Esophagus squamous epithelium (tissue), 5 donors: ENCODE results near the gene MOXD1. TPM values are rescaled to one million over a fixed set of nuclear protein-coding genes. Genes with fewer than 3 reads are reported as not detected.

Source experiments
- DNase-seq: peaks from one replicate; lab custom pipeline; 2025; lab: John Stamatoyannopoulos, UW
- H3K27ac ChIP-seq, 4 donors: fragments of 200-600 bp; sonication (generic); one replicate each; pipeline ENCODE4 v1.5.1; 2016 to 2019; ENCODE audit warnings: mild to moderate bottlenecking in 1 of 4
- H3K27me3 ChIP-seq, 4 donors: fragments of 200-600 bp; sonication (generic); 1 replicate in 3 of 4; 2 replicates in 1 of 4; pipeline versions ENCODE4 v1.5.1 to v1.6.0; 2017 to 2021; ENCODE audit warnings: antibody characterized with exemption in 1 of 4
- H3K36me3 ChIP-seq, 3 donors: fragments of 200-600 bp; sonication (generic); one replicate each; pipeline ENCODE4 v1.5.1; 2016 to 2019
- H3K4me1 ChIP-seq, 3 donors: fragments of 200-600 bp; sonication (generic); one replicate each; pipeline ENCODE4 v1.5.1; 2017 to 2019
- H3K4me3 ChIP-seq, 4 donors: fragments of 200-600 bp; sonication (generic); 1 replicate in 3 of 4; 2 replicates in 1 of 4; pipeline ENCODE4 v1.5.1; 2016 to 2019; ENCODE audit warnings: mild to moderate bottlenecking in 2 of 4, moderate library complexity in 1 of 4
- H3K9me3 ChIP-seq, 3 donors: fragments of 200-600 bp; sonication (generic); one replicate each; pipeline ENCODE4 v1.5.1; 2016 to 2019
- CTCF ChIP-seq, 6 experiments: fragments of 450-650 bp in 4 of 6; fragments of 200-600 bp in 2 of 6; sonication (generic) in 2 of 6; IDR thresholded peaks; one replicate each; pipeline ENCODE4 v1.5.1; 2016 to 2019; ENCODE audit warnings: antibody characterized with exemption in 6 of 6, mild to moderate bottlenecking in 4 of 6, moderate library complexity in 4 of 6
- POLR2A ChIP-seq, 4 donors: fragments of 450-650 bp; IDR thresholded peaks; one replicate each; pipeline ENCODE4 v1.6.1; 2017; ENCODE audit warnings: antibody characterized with exemption in 4 of 4, mild to moderate bottlenecking in 4 of 4, moderate library complexity in 3 of 4
- WGBS, 2 donors: methylation state at CpG; one replicate each; pipeline ENCODE4 v1.1.5; 2018; 5-methylcytosine and 5-hydroxymethylcytosine counted together
- intact Hi-C: fragments of 100-400 bp; cut with DNase I; formaldehyde crosslinking; loops from one replicate; pipeline ENCODE4 v1.15.0; 2022
- total RNA-seq, 4 donors: library from RNA; depleted of rRNA; stranded (reverse); fragments of >200 nt; gene quantifications; one replicate each; pipeline ENCODE4 v1.1.0, GENCODE V29; 2016
- donor health status: DM: yes; HTN: yes; CAD: no.

MOXD1 gene
- total RNA-seq, 4 donors from 2014 or later = 11.9 to 59.2 (median 25.0) TPM

GRCh38 chr6:132414761-132415160 lies 13.5 kb upstream of the MOXD1 start:
- Histone ChIP-seq H3K9me3 (peaks cover 0 to 6% (median 0%) of the 10 kb centered on the region in 3 donors), H3K36me3 (no peaks in the 10 kb centered on the region), H3K4me1 (no peaks in the 10 kb centered on the region), H3K4me3 (no peak overlapping the region), H3K27me3 (no peaks in the 10 kb centered on the region), H3K27ac (no peak overlapping the region)
- intact Hi-C loops = no loop called here
- DNase-seq = no peak
- no peak for TF ChIP-seq CTCF (IDR thresholded peaks at IDR 0.05)
- TF ChIP-seq POLR2A (IDR thresholded peaks at IDR 0.05) = no peak
- 89% methylated on average over 5 of the region's 5 CpGs for WGBS, 2 donors

- Histone ChIP-seq H3K4me3 (no peak overlapping the region), H3K4me1 (no peaks in the 10 kb centered on the region), H3K36me3 (no peaks in the 10 kb centered on the region), H3K27ac (no peak overlapping the region), H3K9me3 (peaks cover 0 to 6% (median 0%) of the 10 kb centered on the region in 3 donors), H3K27me3 (no peaks in the 10 kb centered on the region)
- no peak for DNase-seq
- TF ChIP-seq POLR2A (IDR thresholded peaks at IDR 0.05) = no peak
- TF ChIP-seq CTCF (IDR thresholded peaks at IDR 0.05) = no peak
- intact Hi-C loops = no loop called here
- WGBS, 2 donors = 61 to 72% methylated on average over 6 of the region's 6 CpGs
Observed at GRCh38 chr6:132414322-132414721, 13.0 kb upstream of the MOXD1 start.

- WGBS, 2 donors = 52 to 57% methylated on average over 1 of the region's 1 CpG
- no peak for DNase-seq
- intact Hi-C loops = no loop called here
Observed at GRCh38 chr6:132413499-132413802, 12.2 kb upstream of the MOXD1 start.

GRCh38 chr6:132412656-132413498 lies 11.6 kb upstream of the MOXD1 start:
- H3K9me3 ChIP-seq = peaks cover 0 to 6% (median 0%) of the 10 kb centered on the region in 3 donors
- TF ChIP-seq CTCF (IDR thresholded peaks at IDR 0.05) = no peak
- TF ChIP-seq POLR2A (IDR thresholded peaks at IDR 0.05) = no peak
- WGBS, 2 donors = 94% methylated on average over 5 of the region's 5 CpGs
- H3K4me3 ChIP-seq = no peak overlapping the region
- no peaks in the 10 kb centered on the region for H3K36me3 ChIP-seq
- H3K4me1 ChIP-seq = no peaks in the 10 kb centered on the region
- intact Hi-C loops = no loop called here
- DNase-seq = no peak
- H3K27me3 ChIP-seq = no peaks in the 10 kb centered on the region
- no peak overlapping the region for H3K27ac ChIP-seq

More at GRCh38 chr6:132413499-132413802, 12.2 kb upstream of the MOXD1 start:
- no peak for TF ChIP-seq CTCF (IDR thresholded peaks at IDR 0.05)
- Histone ChIP-seq H3K27me3 (no peaks in the 10 kb centered on the region), H3K9me3 (peaks cover 0 to 6% (median 0%) of the 10 kb centered on the region in 3 donors), H3K4me1 (no peaks in the 10 kb centered on the region), H3K4me3 (no peak overlapping the region), H3K27ac (no peak overlapping the region), H3K36me3 (no peaks in the 10 kb centered on the region)

- TF ChIP-seq CTCF (IDR thresholded peaks at IDR 0.05) (no peak), POLR2A (IDR thresholded peaks at IDR 0.05) (no peak)
- H3K4me3 ChIP-seq = no peak overlapping the region
- no peak for DNase-seq
- 86 to 91% methylated on average over 3 to 4 of the region's 4 CpGs for WGBS, 2 donors
- no peak overlapping the region for H3K27ac ChIP-seq
- intact Hi-C loops = no loop called here
- H3K36me3 ChIP-seq = no peaks in the 10 kb centered on the region
- H3K4me1 ChIP-seq = no peaks in the 10 kb centered on the region
- peaks cover 0 to 2% (median 0%) of the 10 kb centered on the region in 3 donors for H3K9me3 ChIP-seq
- no peaks in the 10 kb centered on the region for H3K27me3 ChIP-seq
Observed at GRCh38 chr6:132411296-132411695, 10.0 kb upstream of the MOXD1 start.
